HG03196 (cell line): ENCODE measurements around the gene TSTD1.
A peak's percentile ranks its signal among the peaks of the same experiment; 100 is the strongest.
"Not testable (repeated sequence)": the region's sequence is repeated elsewhere in the genome, so short reads cannot be mapped to it uniquely, and the experiment has no call there.

ENCODE experiments used
- ATAC-seq: cut with Tn5 transposase; IDR thresholded peaks from one replicate; pipeline ENCODE4 v1.9.1; 2021; ENCODE audit not compliant: unreplicated experiment

TSTD1 gene

DNA sequence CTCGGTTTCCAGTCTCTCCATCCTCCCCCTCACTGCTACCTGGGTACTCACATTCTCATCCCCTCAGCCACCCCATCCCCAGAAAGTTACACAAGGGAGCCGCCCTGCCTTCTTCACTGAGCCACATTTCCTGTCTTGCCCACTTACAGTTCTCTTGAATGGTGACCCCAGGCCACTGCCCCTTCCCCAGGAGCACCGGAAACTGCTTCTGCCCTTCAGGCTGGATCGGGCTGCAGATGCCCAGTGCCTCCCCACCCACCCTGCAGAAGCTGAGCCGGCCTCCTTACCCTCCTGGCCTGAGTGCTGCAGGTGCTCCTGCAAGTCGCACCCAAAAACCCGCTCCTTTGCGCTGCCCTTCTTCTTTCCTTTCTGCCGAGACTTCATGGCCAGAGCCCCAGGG is 30.5 kb upstream of the TSTD1 start:
- peak; percentile 6 for ATAC-seq

DNA sequence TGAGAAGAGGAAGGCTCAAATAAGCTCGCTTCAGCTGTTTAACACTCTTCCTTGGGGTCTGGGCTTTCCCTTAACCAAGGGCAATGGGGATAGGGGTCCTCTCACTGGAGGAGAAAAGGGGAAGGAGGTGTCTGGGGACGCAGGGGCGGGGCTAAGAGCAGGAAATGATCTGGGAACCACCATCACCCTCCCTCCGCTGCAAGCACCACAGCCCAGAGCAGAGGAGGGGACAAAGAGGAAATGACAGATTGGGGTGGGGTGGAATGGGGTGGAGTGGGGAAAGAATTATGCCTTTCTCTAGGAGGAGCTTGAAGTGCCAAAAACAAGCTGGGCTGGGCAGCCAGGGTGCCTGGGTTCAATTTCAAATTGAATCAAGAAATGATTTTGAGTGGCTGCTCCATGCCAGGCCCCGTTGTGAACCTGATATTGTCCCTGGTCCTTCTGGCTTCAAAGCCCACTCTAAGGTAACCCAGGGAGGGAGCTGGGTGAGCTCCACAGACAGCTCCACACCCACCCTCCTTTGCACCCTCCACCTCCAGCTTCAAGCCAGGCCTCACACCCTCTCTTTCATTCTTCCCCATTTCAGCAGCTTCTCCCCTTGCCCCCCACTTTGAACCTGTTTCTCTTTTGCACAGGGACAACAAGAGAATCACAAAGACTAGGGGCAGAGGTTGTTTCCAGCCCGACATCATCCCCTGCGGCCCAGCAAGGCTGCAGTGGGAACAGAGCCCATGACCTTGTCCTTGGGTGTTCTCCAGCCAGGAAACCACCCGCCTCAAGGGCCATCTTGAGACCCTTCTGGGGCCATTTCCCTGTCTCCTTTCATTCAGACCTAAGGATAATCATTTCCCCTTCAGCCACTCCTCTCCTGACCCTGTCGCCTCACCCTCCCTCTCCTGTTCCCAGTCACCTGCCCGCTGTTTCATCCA is 29.8 kb upstream of the TSTD1 start:
- ATAC-seq = peak; percentile 55

DNA sequence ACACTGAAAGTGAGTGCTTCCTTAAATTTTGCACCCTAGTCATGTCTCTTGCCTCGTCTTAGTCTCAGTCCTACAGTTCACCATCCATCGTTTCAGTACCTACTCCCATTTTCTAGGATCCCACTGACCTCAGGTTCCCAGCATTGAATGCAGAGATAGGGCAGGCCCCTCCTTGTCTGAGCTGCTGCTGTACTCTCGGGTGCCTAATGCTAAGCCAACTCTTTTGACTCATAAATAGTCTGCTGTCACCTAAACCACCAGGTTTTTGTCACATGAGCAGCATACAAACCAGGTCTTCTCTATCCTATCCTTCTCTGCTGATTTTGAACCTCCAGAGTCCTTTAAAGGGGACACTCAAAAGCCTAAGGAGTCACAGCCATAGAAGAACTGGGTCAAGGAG is 27.9 kb upstream of the TSTD1 start:
- no peak for ATAC-seq

DNA sequence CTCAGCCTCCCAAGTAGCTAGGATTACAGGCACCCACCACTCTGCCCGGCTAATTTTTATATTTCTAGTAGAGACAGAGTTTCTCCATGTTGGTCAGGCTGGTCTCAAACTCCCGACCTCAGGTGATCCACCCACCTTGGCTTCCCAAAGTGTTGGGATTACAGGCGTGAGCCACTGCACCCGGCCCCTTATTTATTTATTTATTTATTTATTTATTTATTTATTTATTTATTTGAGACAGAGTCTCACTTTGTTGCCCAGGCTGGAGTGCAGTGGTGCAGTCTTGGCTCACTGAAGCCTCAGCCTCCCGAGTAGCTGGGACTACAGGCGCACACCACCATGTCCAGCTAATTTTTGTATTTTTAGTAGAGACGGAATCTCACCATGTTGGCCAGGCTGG is 26.9 kb upstream of the TSTD1 start:
- not testable (repeated sequence) for ATAC-seq

DNA sequence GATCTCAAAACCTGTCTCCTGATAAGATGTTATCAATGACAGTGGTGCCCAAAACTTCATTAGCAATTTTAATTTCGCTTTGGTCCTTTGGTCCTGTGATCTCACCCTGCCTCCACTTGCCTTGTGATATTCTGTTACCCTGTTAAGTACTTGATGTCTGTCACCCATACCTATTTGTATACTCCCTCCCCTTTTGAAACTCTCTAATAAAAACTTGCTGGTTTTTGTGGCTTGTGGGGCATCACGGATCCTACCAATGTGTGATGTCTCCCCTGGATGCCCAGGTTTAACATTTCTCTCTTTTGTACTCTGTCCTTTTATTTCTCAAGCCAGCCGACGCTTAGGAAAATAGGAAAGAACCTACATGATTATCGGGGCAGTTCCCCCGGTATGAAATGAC is 25.2 kb upstream of the TSTD1 start:
- ATAC-seq = not testable (repeated sequence)

DNA sequence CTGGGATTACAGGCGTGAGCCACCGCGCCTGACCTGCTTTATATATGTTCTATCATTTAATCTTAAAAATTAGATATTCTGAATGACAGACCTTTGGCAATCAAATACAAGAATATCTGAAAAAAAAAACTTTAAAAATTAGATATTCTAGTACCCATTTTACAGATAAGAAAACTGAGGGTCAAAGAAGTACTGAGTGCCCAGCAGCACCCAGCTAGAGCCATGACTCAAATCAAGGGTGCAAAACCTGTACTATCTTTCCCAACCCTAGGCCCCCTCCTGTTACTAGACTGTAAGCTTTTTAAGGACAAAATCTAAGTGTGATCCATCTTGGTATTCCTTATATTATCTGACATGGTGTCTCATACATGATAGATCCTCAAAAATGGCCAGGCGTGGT is 22.7 kb upstream of the TSTD1 start:
- ATAC-seq = no peak

DNA sequence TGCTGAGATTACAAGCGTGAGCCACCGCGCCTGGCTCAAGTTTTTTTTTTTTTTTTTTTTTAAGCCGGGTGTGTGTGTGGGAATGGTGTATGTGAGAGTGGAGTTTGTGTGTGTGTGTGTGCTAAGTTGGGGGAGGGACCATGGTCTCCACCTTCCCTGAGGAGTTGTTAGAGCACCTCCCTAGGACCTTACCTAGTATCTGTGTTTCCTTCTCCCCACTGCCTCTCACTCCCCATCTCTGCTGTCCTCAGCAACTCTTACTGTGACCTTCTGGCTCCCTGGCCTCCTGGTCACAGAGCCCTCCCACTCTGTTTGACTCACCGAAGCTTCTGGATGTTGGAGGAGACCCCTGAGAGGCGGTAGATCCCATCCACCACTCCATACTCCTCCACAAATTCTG is 20.5 kb upstream of the TSTD1 start:
- ATAC-seq = no peak

DNA sequence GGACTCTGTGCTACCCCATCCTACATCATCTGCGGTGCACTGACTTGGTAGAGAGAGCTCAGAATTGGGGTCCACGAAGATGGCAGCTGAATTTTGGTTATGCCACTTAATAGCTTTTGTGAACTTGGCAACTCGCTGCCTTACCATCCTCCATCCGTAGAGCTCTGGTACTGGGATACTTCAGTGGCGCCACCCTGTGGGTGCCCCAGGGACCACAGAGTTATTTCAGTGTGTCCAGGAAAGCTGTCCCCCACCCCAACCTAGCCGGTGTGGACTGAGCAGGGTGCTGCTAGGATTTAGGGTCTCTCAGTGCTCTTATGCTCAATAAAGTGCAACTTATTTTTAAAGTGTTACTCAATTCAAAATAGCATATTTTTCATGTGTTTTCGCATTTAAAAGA is 16.0 kb upstream of the TSTD1 start:
- no peak for ATAC-seq

DNA sequence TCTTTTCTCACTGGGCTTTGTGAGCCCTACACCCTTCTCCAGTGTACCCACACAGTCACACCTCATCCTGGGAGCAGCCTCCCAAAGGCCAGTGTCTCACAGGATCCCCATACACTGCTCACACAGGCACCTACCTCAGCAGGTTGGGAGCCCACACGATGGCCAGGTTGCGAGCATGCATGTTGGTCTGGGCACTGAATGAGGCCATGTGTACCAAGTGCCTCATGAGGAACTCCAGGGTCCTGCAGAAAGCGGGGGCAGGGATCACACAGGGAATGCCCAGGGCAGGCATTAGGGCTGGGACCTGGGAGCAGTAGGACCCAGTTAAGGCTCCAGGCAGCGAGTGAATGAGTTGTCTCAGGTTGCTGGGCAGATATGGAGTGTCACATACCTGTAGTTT is 15.5 kb upstream of the TSTD1 start:
- no peak for ATAC-seq

DNA sequence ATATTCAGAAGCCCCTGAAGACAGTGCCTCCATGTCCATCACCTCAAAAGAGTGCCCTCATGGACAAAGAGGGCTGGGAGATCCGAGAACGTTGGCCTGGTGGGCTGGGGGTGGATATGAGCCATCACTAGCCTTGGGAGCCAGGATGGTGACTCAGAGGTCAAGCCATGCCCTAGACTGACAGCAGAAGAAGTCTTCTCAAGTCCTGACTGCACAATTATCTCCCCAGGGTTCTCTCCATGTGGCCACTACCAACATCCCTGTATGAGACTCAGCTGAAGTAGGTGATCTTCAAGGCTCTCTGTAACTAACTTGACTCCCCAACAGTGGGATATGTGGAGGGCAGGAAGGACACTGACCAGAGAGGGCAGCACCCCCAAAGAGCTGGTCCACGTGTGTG is 14.1 kb upstream of the TSTD1 start:
- no peak for ATAC-seq

DNA sequence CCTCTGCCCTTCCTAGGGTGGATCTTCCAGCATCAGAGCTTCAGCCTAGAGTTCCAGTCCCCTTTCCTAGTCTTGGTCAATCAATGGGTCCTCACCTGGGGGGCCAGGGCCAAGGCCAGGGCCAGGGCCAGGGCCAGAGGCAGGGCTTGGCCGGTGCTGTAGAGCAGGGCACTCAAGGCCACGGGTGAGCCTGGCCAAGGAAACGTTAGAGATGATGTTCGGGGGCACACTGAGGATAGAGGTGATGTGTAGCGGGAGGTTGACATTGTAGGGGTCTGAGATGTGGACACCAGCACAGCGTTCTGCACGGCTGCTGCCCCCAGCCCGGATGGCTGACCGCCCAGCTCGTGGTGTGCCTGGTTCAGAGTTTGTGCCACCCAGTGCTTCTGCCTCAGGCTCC is 12.5 kb upstream of the TSTD1 start:
- no peak for ATAC-seq

DNA sequence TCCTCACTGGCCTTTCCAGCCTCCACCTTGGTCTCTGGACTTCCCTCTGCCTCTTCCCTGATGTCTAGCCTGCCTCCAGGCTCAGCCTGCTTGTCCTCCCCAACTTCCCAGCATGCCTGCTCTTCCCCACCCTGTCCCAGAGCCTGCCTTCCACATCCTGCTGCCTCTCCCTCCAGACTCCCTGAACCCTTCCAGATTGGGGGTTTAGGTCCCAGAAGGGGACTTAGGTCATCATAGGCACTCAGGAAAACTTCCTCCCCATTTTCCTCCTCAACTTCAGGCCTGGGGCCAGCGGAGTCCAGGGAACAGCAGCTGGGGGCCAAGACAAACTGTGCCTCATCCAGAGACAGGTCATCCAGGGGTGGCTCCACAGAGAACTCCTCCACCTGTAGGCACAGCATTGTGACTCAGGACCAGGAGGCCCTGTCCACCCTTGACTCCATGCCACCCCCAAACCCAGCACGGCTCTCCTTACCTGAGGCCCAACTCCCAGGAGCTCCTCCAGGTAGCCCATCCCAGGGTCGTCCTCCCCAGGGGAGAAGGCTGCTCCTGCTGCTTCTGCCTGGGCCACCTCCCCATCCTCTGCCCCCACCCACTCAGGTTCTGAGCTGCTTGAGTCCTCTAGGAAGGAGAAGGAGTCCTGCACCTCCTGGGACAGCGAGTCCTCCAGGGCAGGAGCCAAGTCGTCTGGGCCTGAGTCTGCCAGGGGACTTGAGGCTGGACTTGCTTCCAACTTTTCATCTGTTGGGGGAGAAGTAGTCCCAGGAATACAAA is 10.4 kb upstream of the TSTD1 start:
- ATAC-seq = no peak

DNA sequence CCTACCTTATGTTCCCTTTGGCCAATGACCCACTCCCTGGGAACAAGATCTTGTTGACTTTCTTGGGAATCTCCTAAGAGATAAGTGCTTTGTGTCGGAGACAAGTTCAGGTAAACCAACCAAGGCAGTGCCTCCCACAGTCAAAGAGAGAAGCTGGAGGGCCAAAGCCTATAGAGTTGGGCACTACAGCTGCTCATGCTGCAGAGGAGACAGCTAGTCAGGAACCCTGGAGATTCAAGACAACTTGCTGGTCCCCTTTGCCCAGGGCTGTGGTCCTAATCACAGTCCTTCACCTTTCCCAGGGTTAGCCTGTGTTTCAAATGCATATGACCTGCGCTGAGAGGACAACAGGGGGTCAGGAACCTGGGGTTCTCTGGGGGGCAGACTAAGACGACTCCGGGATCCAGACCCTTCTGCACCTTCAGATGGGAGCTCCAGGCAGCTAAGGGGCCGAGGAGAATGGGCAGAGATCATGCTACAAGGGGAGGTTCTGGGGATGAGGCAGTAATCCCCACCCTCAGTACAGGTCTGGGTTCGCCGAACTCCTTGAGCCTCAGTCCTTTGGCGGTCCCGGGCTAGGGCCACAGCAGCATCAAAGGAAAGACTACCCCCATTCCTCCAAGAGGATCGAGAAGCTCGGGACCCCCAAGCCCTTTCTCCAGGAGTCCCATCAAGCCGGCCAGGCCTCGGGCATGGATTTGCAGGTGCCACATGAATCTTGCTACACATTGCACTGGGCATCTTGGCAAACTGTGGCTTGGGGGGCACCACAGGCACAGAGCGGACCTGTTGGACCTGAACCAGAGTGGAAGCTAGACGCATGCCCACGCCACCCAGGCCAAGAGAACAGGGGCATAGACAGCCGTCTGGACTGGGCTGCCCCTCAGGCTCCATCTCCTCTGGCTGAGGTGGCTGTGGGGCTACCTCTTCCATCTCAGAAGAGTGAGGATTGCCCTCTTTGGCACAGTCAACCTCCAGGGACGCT is 9.0 kb upstream of the TSTD1 start:
- ATAC-seq = no peak

DNA sequence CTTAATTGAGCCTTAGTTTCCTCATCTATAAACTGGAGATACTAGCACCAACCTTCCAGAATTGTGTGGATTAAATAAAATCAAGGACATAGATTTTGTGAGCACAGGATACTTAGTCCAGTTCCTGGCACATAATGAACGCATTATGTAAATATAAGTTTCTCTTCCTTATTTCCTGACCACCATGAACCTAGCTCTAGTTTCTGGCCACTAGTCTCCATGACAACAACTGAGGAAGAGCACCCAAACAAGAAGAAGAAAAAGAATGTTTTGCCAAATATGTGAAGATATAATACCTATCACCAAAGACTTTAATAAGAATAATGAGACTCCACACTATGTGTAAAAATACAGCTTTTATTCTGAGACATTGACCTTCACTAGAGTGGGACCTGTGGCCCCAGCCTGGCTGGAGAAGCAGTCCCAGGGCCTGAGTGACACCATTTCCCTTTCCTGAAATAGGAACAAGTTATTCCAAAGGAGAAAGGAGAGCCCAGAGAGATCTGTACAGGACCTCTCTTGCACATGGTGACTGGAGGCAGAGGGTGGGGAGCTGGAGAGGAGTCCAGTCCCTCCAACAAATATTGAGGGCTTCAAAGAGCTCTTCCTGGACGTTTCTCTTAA is 8.0 kb upstream of the TSTD1 start:
- peak; percentile 38 for ATAC-seq

DNA sequence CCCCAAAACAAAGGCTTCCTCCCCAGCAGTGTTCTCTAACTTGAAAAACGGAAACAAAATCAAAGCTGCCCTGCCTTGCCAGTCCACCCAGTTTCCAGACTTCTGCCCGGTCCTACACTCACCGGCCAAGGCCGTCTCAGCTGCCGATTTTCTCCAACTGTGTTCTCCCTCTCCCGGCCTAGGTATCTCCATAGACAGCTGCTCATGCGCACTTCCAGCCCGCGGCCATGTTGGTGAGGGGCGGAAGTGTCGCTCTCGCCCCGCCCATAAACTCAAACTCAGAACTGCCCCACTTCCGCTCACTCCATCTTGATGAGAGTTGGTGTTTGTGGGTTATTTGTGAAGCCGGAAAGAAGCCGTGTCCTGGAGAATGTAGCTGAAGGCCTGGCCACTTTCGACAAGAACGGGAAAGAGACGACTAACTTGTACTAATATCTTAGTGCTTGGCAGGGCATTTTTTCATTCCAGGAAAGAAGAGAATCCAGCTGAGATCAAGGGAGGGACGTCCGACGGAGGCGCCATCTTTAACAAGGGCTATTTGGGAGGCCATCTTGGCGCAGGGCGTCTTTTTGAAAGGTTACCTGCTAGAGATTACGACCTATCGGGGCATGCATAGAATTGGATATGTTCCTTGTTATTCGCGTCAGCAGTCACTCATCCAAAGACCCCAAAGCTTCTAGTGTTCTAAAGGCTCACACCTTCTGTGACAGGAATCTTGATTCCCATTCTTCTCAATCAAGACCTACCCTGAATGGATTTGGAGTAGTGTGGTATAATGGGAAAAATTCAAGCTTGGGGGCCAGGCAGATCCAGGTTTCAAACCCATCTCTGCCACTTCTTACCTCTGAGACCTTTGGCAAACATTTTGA is 7.2 kb upstream of the TSTD1 start, which contains the start of gene USF1:
Gene USF1, minus strand, starts transcription at position 242 of the 869 bp plus-strand sequence. CDS start 2,702 bp downstream, outside the sequence.
- peak; percentile 57 for ATAC-seq

DNA sequence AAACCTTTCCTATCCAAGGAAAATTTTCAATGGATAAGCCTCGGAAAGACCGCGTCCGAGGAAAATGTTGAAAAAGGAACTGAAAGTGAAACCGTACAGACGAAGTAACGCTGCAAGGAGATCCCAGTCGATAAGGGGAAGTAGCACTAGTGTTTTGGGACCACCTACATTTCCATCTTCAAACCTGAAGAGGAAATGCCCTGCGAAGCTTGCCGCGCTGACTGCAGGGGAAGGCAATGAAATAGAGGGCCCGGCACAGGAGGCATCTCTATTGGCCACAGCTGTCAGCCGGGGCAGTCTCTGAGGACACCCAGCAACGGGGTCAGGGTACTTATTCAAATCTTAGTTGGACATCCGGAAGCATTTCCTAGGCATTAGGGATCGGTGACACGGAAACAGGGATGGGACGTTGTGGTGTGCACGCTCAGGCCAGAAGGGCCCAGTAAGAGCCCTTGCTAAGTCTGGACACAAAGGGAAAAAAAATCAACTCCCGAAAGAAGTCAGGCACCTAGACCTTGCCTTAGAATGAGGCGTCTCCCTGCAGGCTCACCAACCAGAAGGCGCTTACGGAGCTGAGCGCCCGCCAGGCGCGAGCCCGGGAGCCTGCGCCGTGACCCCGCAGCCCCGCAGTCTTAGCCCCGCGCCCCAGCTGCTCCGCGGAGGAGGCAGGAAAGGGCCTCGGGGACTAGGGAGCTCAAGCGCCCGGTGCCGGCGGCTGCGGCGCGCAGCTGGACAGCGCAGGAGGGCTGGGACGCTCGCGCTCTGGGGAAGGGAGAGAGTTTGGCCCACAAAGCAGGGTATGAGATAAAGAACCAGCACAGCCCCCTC is 6.4 kb upstream of the TSTD1 start:
- ATAC-seq = peak; percentile 46

DNA sequence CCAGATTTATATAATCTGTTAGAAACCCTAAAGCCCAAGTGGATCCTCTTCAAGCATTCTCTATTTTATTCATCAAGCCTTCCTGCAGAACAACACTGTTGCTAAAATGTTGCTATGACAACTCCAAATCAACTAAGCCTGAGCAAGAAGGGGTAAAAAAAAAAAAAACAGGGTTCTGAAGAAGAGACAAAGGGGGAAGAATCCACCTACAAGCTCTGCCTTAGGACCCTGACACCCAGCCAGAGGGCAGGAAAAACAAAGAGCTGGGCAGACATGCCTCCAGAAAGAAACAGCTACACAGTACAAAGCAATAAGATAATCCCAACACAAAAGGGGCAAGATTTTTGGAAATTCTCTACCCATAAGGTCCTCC is 5.8 kb upstream of the TSTD1 start:
- no peak for ATAC-seq

DNA sequence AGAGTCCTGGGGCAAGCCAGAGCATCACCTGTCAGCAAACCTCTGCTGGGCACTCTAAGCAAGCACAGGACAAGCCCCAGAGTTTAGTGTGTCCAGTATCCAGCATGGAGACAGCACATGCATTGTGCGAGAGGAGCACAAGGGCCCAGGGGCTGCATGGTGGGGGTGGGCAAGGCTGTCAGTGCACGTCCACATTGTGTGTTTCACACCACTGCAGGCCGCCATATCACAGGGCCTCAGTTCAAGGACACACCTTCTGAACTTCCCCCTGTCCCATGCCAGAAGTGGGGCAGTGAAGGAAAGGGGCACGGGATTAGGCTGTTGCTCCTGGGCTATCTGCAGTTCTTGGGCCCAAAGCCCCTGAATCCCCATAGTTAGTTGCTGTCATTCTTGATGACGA is 782 bp upstream of the TSTD1 start:
- no peak for ATAC-seq

DNA sequence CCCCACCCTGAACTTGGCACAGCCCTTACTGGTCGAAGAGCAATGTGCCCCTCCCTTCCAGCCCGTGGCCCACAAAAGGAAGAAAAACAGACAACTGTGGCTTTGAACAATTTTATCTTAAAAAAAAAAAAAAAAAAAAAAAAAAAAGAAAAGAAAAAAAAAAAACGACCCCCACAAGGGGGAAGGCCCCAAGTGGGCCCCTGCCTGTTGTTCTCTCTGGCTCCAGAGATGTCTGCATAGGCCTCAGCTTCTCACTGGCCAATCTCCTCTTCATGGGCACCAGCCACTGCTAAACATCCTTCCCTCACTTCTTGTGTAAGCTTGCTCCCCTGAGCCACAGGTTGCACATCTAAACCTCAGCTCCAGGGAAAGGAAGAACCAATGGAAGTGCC is 386 bp upstream of the TSTD1 start:
- ATAC-seq = no peak
